GM21360 (cell line): ENCODE results near the gene FLT1.
A peak's percentile ranks its signal among the peaks of the same experiment; 100 is the strongest.

Experiments used
- ATAC-seq: cut with Tn5 transposase; IDR thresholded peaks from one replicate; pipeline ENCODE4 v1.9.1; 2021; ENCODE audit warnings: mild to moderate bottlenecking, moderate library complexity; ENCODE audit not compliant: unreplicated experiment

The FLT1 gene

GRCh38 chr13:28324181-28324789 is 170.6 kb downstream of the FLT1 start:
- ATAC-seq: peak; percentile 76

- ATAC-seq: no peak
Observed at GRCh38 chr13:28322256-28322905, 172.5 kb downstream of the FLT1 start.

GRCh38 chr13:28321756-28322155 is 173.2 kb downstream of the FLT1 start:
- ATAC-seq: no peak

- ATAC-seq: no peak
Observed at GRCh38 chr13:28320884-28321574, 173.9 kb downstream of the FLT1 start.

GRCh38 chr13:28320209-28320608 is 174.7 kb downstream of the FLT1 start:
- no peak for ATAC-seq

GRCh38 chr13:28319528-28319927 is 175.4 kb downstream of the FLT1 start:
- ATAC-seq: no peak

- no peak for ATAC-seq
Observed at GRCh38 chr13:28318496-28318895, 176.4 kb downstream of the FLT1 start.

GRCh38 chr13:28316836-28317235 is 178.1 kb downstream of the FLT1 start:
- no peak for ATAC-seq

GRCh38 chr13:28316129-28316528 is 178.8 kb downstream of the FLT1 start:
- ATAC-seq: no peak

- ATAC-seq: no peak
Observed at GRCh38 chr13:28314879-28315278, 180.0 kb downstream of the FLT1 start.

GRCh38 chr13:28313579-28313978 is 181.3 kb downstream of the FLT1 start:
- no peak for ATAC-seq

GRCh38 chr13:28306325-28306724 is 188.6 kb downstream of the FLT1 start:
- ATAC-seq: no peak

- no peak for ATAC-seq
Observed at GRCh38 chr13:28301839-28302238, 193.1 kb downstream of the FLT1 start.

GRCh38 chr13:28299916-28300315 is 195.0 kb downstream of the FLT1 start:
- no peak for ATAC-seq

GRCh38 chr13:28297341-28297740 is 197.6 kb downstream of the FLT1 start:
- no peak for ATAC-seq

GRCh38 chr13:28286263-28286662 is 208.7 kb downstream of the FLT1 start:
- peak; percentile 56 for ATAC-seq

GRCh38 chr13:28283600-28283999 is 211.3 kb downstream of the FLT1 start:
- ATAC-seq: no peak

- ATAC-seq: no peak
Observed at GRCh38 chr13:28282451-28282850, 212.5 kb downstream of the FLT1 start.

- no peak for ATAC-seq
Observed at GRCh38 chr13:28273919-28274318, 221.0 kb downstream of the FLT1 start.

- ATAC-seq: no peak
Observed at GRCh38 chr13:28271056-28271840, 223.7 kb downstream of the FLT1 start.

- peak; percentile 96 for ATAC-seq
Observed at GRCh38 chr13:28268800-28269223, 226.1 kb downstream of the FLT1 start.
